Fibroblast of skin of right biceps (primary cell): ENCODE data around the gene TACC2.

Experiments
- DNase-seq: peaks from one replicate; pipeline ENCODE4 v3.0.0-alpha.2; 2013

TACC2 gene

GRCh38 chr10:122171302-122172075 is 182.5 kb downstream of the TACC2 start:
- DNase-seq = no peak

- no peak for DNase-seq
These were observed 183.5 kb downstream of the TACC2 start for GRCh38 chr10:122172361-122173008.

- DNase-seq = no peak
These were observed 184.4 kb downstream of the TACC2 start for GRCh38 chr10:122173337-122173736.

- DNase-seq = no peak
These were observed 184.9 kb downstream of the TACC2 start for GRCh38 chr10:122173766-122174435.

GRCh38 chr10:122176232-122177213 is 187.6 kb downstream of the TACC2 start:
- DNase-seq = no peak

- DNase-seq = no peak
These were observed 189.7 kb downstream of the TACC2 start for GRCh38 chr10:122178655-122179054.

- DNase-seq = peak; percentile 45
These were observed 192.2 kb downstream of the TACC2 start for GRCh38 chr10:122181041-122181732.

GRCh38 chr10:122181876-122182275 is 192.9 kb downstream of the TACC2 start:
- peak; percentile 39 for DNase-seq

GRCh38 chr10:122182308-122182707 is 193.3 kb downstream of the TACC2 start:
- DNase-seq = peak; percentile 28

- DNase-seq = no peak
These were observed 195.3 kb downstream of the TACC2 start for GRCh38 chr10:122184254-122184653.

GRCh38 chr10:122185643-122186042 is 196.7 kb downstream of the TACC2 start:
- no peak for DNase-seq

- DNase-seq = no peak
These were observed 198.2 kb downstream of the TACC2 start for GRCh38 chr10:122186816-122187810.

- no peak for DNase-seq
These were observed 199.7 kb downstream of the TACC2 start for GRCh38 chr10:122188706-122189105.

- DNase-seq = no peak
These were observed 200.2 kb downstream of the TACC2 start for GRCh38 chr10:122189185-122189584.

GRCh38 chr10:122190176-122190943 is 201.4 kb downstream of the TACC2 start:
- DNase-seq = peak; percentile 27

- no peak for DNase-seq
These were observed 203.1 kb downstream of the TACC2 start for GRCh38 chr10:122191936-122192541.

- no peak for DNase-seq
These were observed 205.3 kb downstream of the TACC2 start for GRCh38 chr10:122194251-122194650.

- DNase-seq = no peak
These were observed 207.3 kb downstream of the TACC2 start for GRCh38 chr10:122196218-122196617.

- no peak for DNase-seq
These were observed 208.8 kb downstream of the TACC2 start for GRCh38 chr10:122197611-122198222.
